ENCODE results near the gene PIGL.
A peak's percentile ranks its signal among the peaks of the same experiment; 100 is the strongest.

The PIGL gene

GRCh38 chr17:16222406-16222805 lies 5.4 kb downstream of the PIGL start:
- no peak for DNase-seq

- DNase-seq: peak; percentile 14
Observed at GRCh38 chr17:16229912-16230561, 13.0 kb downstream of the PIGL start.

- no peak for DNase-seq
Observed at GRCh38 chr17:16232391-16232790, 15.4 kb downstream of the PIGL start.

- DNase-seq: no peak
Observed at GRCh38 chr17:16239931-16240330, 22.9 kb downstream of the PIGL start.

GRCh38 chr17:16241906-16242399 lies 24.9 kb downstream of the PIGL start:
- no peak for DNase-seq

- no peak for DNase-seq
Observed at GRCh38 chr17:16243385-16243784, 26.4 kb downstream of the PIGL start.

- DNase-seq: no peak
Observed at GRCh38 chr17:16243801-16244567, 27.0 kb downstream of the PIGL start.

- no peak for DNase-seq
Observed at GRCh38 chr17:16247586-16247984, 30.6 kb downstream of the PIGL start.

- peak; percentile 50 for DNase-seq
Observed at GRCh38 chr17:16250635-16251034, 33.6 kb downstream of the PIGL start.

GRCh38 chr17:16251043-16251442 lies 34.0 kb downstream of the PIGL start:
- DNase-seq: no peak

GRCh38 chr17:16251556-16251955 lies 34.5 kb downstream of the PIGL start:
- DNase-seq: no peak

GRCh38 chr17:16254773-16255400 lies 37.9 kb downstream of the PIGL start:
- DNase-seq: no peak

GRCh38 chr17:16255481-16255921 lies 38.5 kb downstream of the PIGL start:
- peak; percentile 5 for DNase-seq

- DNase-seq: no peak
Observed at GRCh38 chr17:16258901-16259300, 41.9 kb downstream of the PIGL start.

GRCh38 chr17:16259926-16260325 lies 42.9 kb downstream of the PIGL start:
- no peak for DNase-seq

- DNase-seq: no peak
Observed at GRCh38 chr17:16261049-16261448, 44.0 kb downstream of the PIGL start.

GRCh38 chr17:16262201-16262600 lies 45.2 kb downstream of the PIGL start:
- DNase-seq: no peak

- DNase-seq: no peak
Observed at GRCh38 chr17:16267174-16267573, 50.2 kb downstream of the PIGL start.

- DNase-seq: peak; percentile 58
Observed at GRCh38 chr17:16269658-16270057, 52.6 kb downstream of the PIGL start.

- no peak for DNase-seq
Observed at GRCh38 chr17:16272111-16272840, 55.3 kb downstream of the PIGL start.

- DNase-seq: no peak
Observed at GRCh38 chr17:16273499-16273898, 56.5 kb downstream of the PIGL start.

- DNase-seq: no peak
Observed at GRCh38 chr17:16273929-16274339, 56.9 kb downstream of the PIGL start.

GRCh38 chr17:16275024-16275423 lies 58.0 kb downstream of the PIGL start:
- DNase-seq: no peak
